ENCODE measurements around the gene GALNT15. TPM values are rescaled to one million over a fixed set of nuclear protein-coding genes. Genes with fewer than 3 reads are reported as not detected.
A peak's percentile ranks its signal among the peaks of the same experiment; 100 is the strongest.

The GALNT15 gene
- total and polyA plus RNA-seq, 7 donors: 1.2 to 211 (median 36.6) TPM

- intact Hi-C loops (cut with DNase I): loop anchor here (1.0 to 10.0 kb wide), 3 partner anchors 130 to 544 kb away; no protein-coding TSS in a partner anchor
- no peak for TF ChIP-seq EP300 (IDR thresholded peaks at IDR 0.05)
- no peak for TF ChIP-seq POLR2A (IDR thresholded peaks at IDR 0.05)
- TF ChIP-seq, protein P1, sequence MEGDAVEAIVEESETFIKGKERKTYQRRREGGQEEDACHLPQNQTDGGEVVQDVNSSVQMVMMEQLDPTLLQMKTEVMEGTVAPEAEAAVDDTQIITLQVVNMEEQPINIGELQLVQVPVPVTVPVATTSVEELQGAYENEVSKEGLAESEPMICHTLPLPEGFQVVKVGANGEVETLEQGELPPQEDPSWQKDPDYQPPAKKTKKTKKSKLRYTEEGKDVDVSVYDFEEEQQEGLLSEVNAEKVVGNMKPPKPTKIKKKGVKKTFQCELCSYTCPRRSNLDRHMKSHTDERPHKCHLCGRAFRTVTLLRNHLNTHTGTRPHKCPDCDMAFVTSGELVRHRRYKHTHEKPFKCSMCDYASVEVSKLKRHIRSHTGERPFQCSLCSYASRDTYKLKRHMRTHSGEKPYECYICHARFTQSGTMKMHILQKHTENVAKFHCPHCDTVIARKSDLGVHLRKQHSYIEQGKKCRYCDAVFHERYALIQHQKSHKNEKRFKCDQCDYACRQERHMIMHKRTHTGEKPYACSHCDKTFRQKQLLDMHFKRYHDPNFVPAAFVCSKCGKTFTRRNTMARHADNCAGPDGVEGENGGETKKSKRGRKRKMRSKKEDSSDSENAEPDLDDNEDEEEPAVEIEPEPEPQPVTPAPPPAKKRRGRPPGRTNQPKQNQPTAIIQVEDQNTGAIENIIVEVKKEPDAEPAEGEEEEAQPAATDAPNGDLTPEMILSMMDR (IDR thresholded peaks at IDR 0.05): peak in 1 of 4 experiments; percentile 17
- no peak for TF ChIP-seq POLR2AphosphoS5 (IDR thresholded peaks at IDR 0.05)
- 69 to 71% methylated on average over 9 of the region's 9 CpGs for WGBS, 2 donors
- H3K9me3 ChIP-seq: no peaks in the 10 kb centered on the region
- H3K27ac ChIP-seq: peak overlapping the region in 2 of 4 donors; percentile 0 to 39
- H3K36me3 ChIP-seq: no peaks in the 10 kb centered on the region
- peaks cover 0 to 29% (median 25%) of the 10 kb centered on the region in 4 donors for H3K4me1 ChIP-seq
- no peaks in the 10 kb centered on the region for H3K27me3 ChIP-seq
- DNase-seq: no peak
- peak overlapping the region in 3 of 4 donors; percentile 23 to 40 (median 36) for H3K4me3 ChIP-seq
Measured at GRCh38 chr3:16178628-16178988, 4.1 kb downstream of the GALNT15 start.

DNA sequence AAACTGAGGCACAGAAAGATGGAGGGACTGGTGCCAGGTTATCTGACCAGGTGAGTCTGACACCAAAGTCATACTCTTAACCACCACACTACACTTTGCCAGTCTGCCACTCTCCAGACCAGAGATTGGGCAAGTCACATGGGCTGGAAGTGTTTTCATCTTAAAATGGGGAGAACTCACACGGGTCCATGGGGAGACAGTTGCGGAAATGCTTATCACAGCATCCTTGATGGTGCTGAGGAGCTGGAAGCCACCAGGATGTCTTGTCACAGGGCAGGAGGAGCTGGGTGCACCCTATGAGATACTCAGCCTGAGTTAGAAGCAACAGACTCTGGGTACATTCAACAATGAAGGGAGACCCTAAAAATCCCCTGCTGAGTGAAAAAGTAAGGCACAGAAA, 4.8 kb downstream of the GALNT15 start:
- WGBS, 2 donors: 90 to 92% methylated on average over 2 of the region's 2 CpGs
- intact Hi-C loops (cut with DNase I): loop anchor here (2.0 to 10.0 kb wide), 2 partner anchors 358 to 544 kb away; no protein-coding TSS in a partner anchor
- Histone ChIP-seq H3K9me3 (no peaks in the 10 kb centered on the region), H3K4me1 (peaks cover 0 to 29% (median 19%) of the 10 kb centered on the region in 4 donors), H3K4me3 (no peak overlapping the region), H3K27me3 (no peaks in the 10 kb centered on the region), H3K27ac (peak overlapping the region in 1 of 4 donors; percentile 39), H3K36me3 (no peaks in the 10 kb centered on the region)
- no peak for DNase-seq
- TF ChIP-seq POLR2AphosphoS5 (IDR thresholded peaks at IDR 0.05) (no peak), EP300 (IDR thresholded peaks at IDR 0.05) (no peak), POLR2A (IDR thresholded peaks at IDR 0.05) (no peak)
- TF ChIP-seq, protein P1 (IDR thresholded peaks at IDR 0.05): no peak

DNA sequence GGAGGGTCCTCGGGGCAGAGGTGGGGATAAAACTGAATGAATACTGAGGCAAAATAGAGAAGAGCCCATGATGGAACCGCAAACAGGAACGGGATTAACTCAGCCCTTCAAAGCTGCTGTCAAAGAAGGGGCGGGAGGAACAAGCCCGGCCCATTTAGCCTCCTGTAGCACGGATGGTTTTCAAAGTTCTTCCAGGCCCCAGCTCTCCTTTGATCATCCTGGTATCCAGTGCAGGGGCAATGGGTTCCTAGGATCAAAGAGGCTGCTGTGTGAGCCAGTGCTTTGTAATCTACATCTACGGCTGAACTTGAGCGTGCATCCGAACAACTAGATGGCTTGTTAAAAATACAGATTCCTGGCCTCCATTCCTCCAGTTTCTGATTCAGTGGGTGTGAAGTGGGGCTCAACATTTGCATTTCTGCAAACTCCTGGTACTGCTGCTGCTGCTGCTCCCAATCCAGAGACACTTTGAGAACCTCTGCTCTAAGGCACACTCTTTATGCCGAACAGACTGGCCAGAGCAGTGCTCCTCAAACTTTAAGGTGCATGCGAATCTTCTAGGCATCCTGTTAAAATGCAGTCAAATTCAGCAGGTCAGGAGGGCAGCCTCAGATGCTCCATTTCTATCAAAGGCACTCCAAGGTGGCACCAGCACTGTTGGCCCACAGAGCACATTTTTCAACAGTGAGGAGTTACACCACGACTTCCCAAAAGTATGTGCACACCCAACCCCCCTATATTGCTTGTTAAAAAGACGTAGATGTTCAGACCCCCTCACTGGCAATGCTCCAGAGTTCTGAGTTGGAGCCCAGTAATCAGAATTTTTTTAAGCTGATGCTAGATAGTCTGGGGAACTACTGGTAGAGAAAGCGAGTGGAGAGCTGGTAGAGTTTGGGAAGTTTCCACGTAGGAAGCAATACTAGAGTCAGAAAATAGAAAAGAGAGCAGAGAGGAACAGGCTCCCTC, 5.6 kb downstream of the GALNT15 start:
- no peak for DNase-seq
- Histone ChIP-seq H3K27me3 (no peaks in the 10 kb centered on the region), H3K36me3 (no peaks in the 10 kb centered on the region), H3K27ac (peak overlapping the region in 2 of 4 donors; percentile 21 to 45), H3K4me1 (peaks cover 0 to 22% (median 11%) of the 10 kb centered on the region in 4 donors), H3K4me3 (no peak overlapping the region), H3K9me3 (no peaks in the 10 kb centered on the region)
- 85 to 86% methylated on average over 15 of the region's 15 CpGs for WGBS, 2 donors
- intact Hi-C loops (cut with DNase I): loop anchor here (2.0 to 10.0 kb wide), 2 partner anchors 359 to 545 kb away; no protein-coding TSS in a partner anchor
- TF ChIP-seq POLR2AphosphoS5 (IDR thresholded peaks at IDR 0.05): no peak
- TF ChIP-seq EP300 (IDR thresholded peaks at IDR 0.05): no peak
- TF ChIP-seq, protein P1 (IDR thresholded peaks at IDR 0.05): no peak
- no peak for TF ChIP-seq POLR2A (IDR thresholded peaks at IDR 0.05)

GRCh38 chr3:16180737-16181134, 6.3 kb downstream of the GALNT15 start:
- WGBS, 2 donors: 89 to 92% methylated on average over 3 of the region's 3 CpGs
- Histone ChIP-seq H3K27me3 (no peaks in the 10 kb centered on the region), H3K27ac (peak overlapping the region in 2 of 4 donors; percentile 21 to 45), H3K36me3 (no peaks in the 10 kb centered on the region), H3K4me3 (no peak overlapping the region), H3K4me1 (peaks cover 0 to 21% (median 8%) of the 10 kb centered on the region in 4 donors), H3K9me3 (no peaks in the 10 kb centered on the region)
- intact Hi-C loops (cut with DNase I): no loop called here
- TF ChIP-seq POLR2A (IDR thresholded peaks at IDR 0.05) (no peak), EP300 (IDR thresholded peaks at IDR 0.05) (no peak), POLR2AphosphoS5 (IDR thresholded peaks at IDR 0.05) (no peak)
- TF ChIP-seq, protein P1 (IDR thresholded peaks at IDR 0.05): no peak
- no peak for DNase-seq

All from sigmoid colon (tissue), 7 donors.